HEK293 (cell line): ENCODE results near the gene SIGLEC15.

Source experiments
- CTCF ChIA-PET: fragments of 350-600 bp; formaldehyde crosslinking; extraction: SDS; loops from one replicate; lab custom pipeline; 2021; ENCODE audit warnings: antibody characterized with exemption; lab: Yijun Ruan, JAX
- POLR2A ChIA-PET: fragments of 300-600 bp; formaldehyde crosslinking; extraction: SDS; loops from one replicate; lab custom pipeline; 2020; ENCODE audit warnings: antibody characterized with exemption, inconsistent platforms; lab: Yijun Ruan, JAX
- H3K27ac ChIP-seq: fragments of 200-500 bp; sonication (Bioruptor generic); 2 replicates; pipeline ENCODE4 v1.5.1; 2014; ENCODE audit warnings: low read depth, low read length, control low read depth, inconsistent platforms; ENCODE audit errors: extremely low read depth
- H3K36me3 ChIP-seq, 2 experiments: fragments of 200-500 bp in 1 of 2; sonication (Bioruptor generic) in 1 of 2; 1 replicate in 1 of 2; 2 replicates in 1 of 2; pipeline ENCODE4 v1.5.1; 2014 to 2017; ENCODE audit warnings: inconsistent platforms in 2 of 2, low read length in 2 of 2; ENCODE audit not compliant: control insufficient read depth in 2 of 2, insufficient read depth in 1 of 2
- H3K4me1 ChIP-seq: fragments of 200-500 bp; sonication (Bioruptor generic); 2 replicates; pipeline ENCODE4 v1.5.1; 2014; ENCODE audit warnings: mild to moderate bottlenecking, low read length, inconsistent platforms; ENCODE audit not compliant: control insufficient read depth, insufficient read depth
- H3K4me3 ChIP-seq: 2 replicates; pipeline ENCODE4 v1.5.1; 2011; ENCODE audit warnings: low read depth, mild to moderate bottlenecking, control low read depth, low read length, moderate library complexity
- H3K9me3 ChIP-seq: fragments of 200-500 bp; sonication (Bioruptor generic); 2 replicates; pipeline ENCODE4 v1.5.1; 2014; ENCODE audit warnings: low read depth, low read length, inconsistent platforms; ENCODE audit not compliant: control insufficient read depth, insufficient read depth
- BCL11B ChIP-seq: fragments of 450-650 bp; formaldehyde crosslinking; IDR thresholded peaks from 2 replicates; pipeline ENCODE4 v1.5.1; 2016; ENCODE audit warnings: low read depth, missing biosample characterization, missing genetic modification characterization
- EGR2 ChIP-seq: fragments of 450-650 bp; formaldehyde crosslinking; IDR thresholded peaks from 2 replicates; pipeline ENCODE4 v1.5.1; 2016; ENCODE audit warnings: low read depth, missing biosample characterization, missing genetic modification characterization
- OVOL3 ChIP-seq: fragments of 450-650 bp; formaldehyde crosslinking; IDR thresholded peaks from 2 replicates; pipeline ENCODE4 v1.5.1; 2016; ENCODE audit warnings: missing biosample characterization, missing genetic modification characterization
- PRDM6 ChIP-seq: fragments of 450-650 bp; formaldehyde crosslinking; IDR thresholded peaks from 2 replicates; pipeline ENCODE4 v1.5.1; 2017; ENCODE audit warnings: missing biosample characterization, missing genetic modification characterization
- SP2 ChIP-seq: fragments of 450-650 bp; formaldehyde crosslinking; IDR thresholded peaks from 2 replicates; pipeline ENCODE4 v1.5.1; 2016; ENCODE audit warnings: missing biosample characterization, missing genetic modification characterization
- ZBTB7A ChIP-seq: fragments of 450-650 bp; formaldehyde crosslinking; IDR thresholded peaks from 2 replicates; pipeline ENCODE4 v1.5.1; 2016; ENCODE audit warnings: low read depth, missing biosample characterization, missing genetic modification characterization
- ZEB2 ChIP-seq: fragments of 450-650 bp; formaldehyde crosslinking; IDR thresholded peaks from 2 replicates; pipeline ENCODE4 v1.5.1; 2016; ENCODE audit warnings: missing biosample characterization, missing genetic modification characterization
- ZIC2 ChIP-seq: fragments of 450-650 bp; formaldehyde crosslinking; IDR thresholded peaks from 2 replicates; pipeline ENCODE4 v1.5.1; 2016; ENCODE audit warnings: missing biosample characterization, missing genetic modification characterization
- ZNF121 ChIP-seq: fragments of 450-650 bp; formaldehyde crosslinking; IDR thresholded peaks from 2 replicates; pipeline ENCODE4 v1.5.1; 2016; ENCODE audit warnings: missing biosample characterization, missing genetic modification characterization
- ZNF140 ChIP-seq: fragments of 450-650 bp; formaldehyde crosslinking; IDR thresholded peaks from 2 replicates; pipeline ENCODE4 v1.5.1; 2016; ENCODE audit warnings: missing biosample characterization, missing genetic modification characterization
- ZNF155 ChIP-seq: fragments of 450-650 bp; formaldehyde crosslinking; IDR thresholded peaks from 2 replicates; pipeline ENCODE4 v1.5.1; 2016; ENCODE audit warnings: missing biosample characterization, missing genetic modification characterization
- ZNF274 ChIP-seq, 2 experiments: fragments of 200-500 bp in 1 of 2; fragments of 450-650 bp in 1 of 2; sonication (Bioruptor generic) in 1 of 2; formaldehyde crosslinking in 1 of 2; IDR thresholded peaks; 2 replicates each; pipeline versions ENCODE4 v1.5.1 to v1.6.1; 2014 to 2016; ENCODE audit warnings: borderline replicate concordance in 1 of 2, inconsistent platforms in 1 of 2, low read length in 1 of 2, missing biosample characterization in 1 of 2, missing genetic modification characterization in 1 of 2
- ZNF473 ChIP-seq: fragments of 450-650 bp; formaldehyde crosslinking; IDR thresholded peaks from 2 replicates; pipeline ENCODE4 v1.5.1; 2017; ENCODE audit warnings: missing biosample characterization, missing genetic modification characterization
- ZNF571 ChIP-seq: fragments of 450-650 bp; formaldehyde crosslinking; IDR thresholded peaks from 2 replicates; pipeline ENCODE4 v1.5.0; 2017; ENCODE audit warnings: missing biosample characterization, missing genetic modification characterization
- ZNF585B ChIP-seq: fragments of 450-650 bp; formaldehyde crosslinking; IDR thresholded peaks from 2 replicates; pipeline ENCODE4 v1.5.1; 2016; ENCODE audit warnings: missing biosample characterization, missing genetic modification characterization
- ZNF600 ChIP-seq: fragments of 450-650 bp; formaldehyde crosslinking; IDR thresholded peaks from 2 replicates; pipeline ENCODE4 v1.5.1; 2016; ENCODE audit warnings: missing biosample characterization, missing genetic modification characterization
- ZNF704 ChIP-seq: fragments of 450-650 bp; formaldehyde crosslinking; IDR thresholded peaks from 2 replicates; pipeline ENCODE4 v1.5.1; 2016; ENCODE audit warnings: missing biosample characterization, missing genetic modification characterization
- ZNF791 ChIP-seq: fragments of 450-650 bp; formaldehyde crosslinking; IDR thresholded peaks from 2 replicates; pipeline ENCODE4 v1.5.1; 2016; ENCODE audit warnings: missing biosample characterization, missing genetic modification characterization
- TF ChIP-seq, protein P1 (sequence below): fragments of 450-650 bp; formaldehyde crosslinking; IDR thresholded peaks from 2 replicates; pipeline ENCODE4 v1.5.1; 2017; ENCODE audit warnings: missing biosample characterization, missing genetic modification characterization
- TF ChIP-seq, protein P2 (sequence below): fragments of 450-650 bp; IDR thresholded peaks from 2 replicates; pipeline ENCODE4 v1.5.1; 2018; ENCODE audit warnings: missing biosample characterization, mild to moderate bottlenecking, missing genetic modification characterization
- TF ChIP-seq, protein P3 (sequence below): fragments of 450-650 bp; formaldehyde crosslinking; IDR thresholded peaks from 2 replicates; pipeline ENCODE4; 2016; ENCODE audit warnings: missing biosample characterization, missing genetic modification characterization
- TF ChIP-seq, protein P4 (sequence below): fragments of 450-650 bp; formaldehyde crosslinking; IDR thresholded peaks from 2 replicates; pipeline ENCODE4 v1.5.1; 2016; ENCODE audit warnings: missing biosample characterization, missing genetic modification characterization
- TF ChIP-seq, protein P5 (sequence below): fragments of 450-650 bp; formaldehyde crosslinking; IDR thresholded peaks from 2 replicates; pipeline ENCODE4 v1.5.1; 2016; ENCODE audit warnings: missing biosample characterization, missing genetic modification characterization

Gene SIGLEC15

GRCh38 chr18:45841765-45842442 lies 16.4 kb downstream of the SIGLEC15 start:
- H3K9me3 ChIP-seq, result no peaks in the 10 kb centered on the region
- no peak overlapping the region for H3K27ac ChIP-seq
- ChIA-PET POLR2A (no interaction called here), CTCF (no interaction called here)
- no peaks in the 10 kb centered on the region for H3K36me3 ChIP-seq
- TF ChIP-seq EGR2 (no peak), ZNF585B (no peak), OVOL3 (tag by site-specific recombination) (no peak), ZNF571 (tag by site-specific recombination) (no peak), PRDM6 (tag by site-specific recombination) (no peak), ZEB2 (tag by site-specific recombination) (no peak), ZNF704 (no peak), ZNF121 (no peak), SP2 (no peak), ZNF140 (no peak)
- TF ChIP-seq, protein P1, sequence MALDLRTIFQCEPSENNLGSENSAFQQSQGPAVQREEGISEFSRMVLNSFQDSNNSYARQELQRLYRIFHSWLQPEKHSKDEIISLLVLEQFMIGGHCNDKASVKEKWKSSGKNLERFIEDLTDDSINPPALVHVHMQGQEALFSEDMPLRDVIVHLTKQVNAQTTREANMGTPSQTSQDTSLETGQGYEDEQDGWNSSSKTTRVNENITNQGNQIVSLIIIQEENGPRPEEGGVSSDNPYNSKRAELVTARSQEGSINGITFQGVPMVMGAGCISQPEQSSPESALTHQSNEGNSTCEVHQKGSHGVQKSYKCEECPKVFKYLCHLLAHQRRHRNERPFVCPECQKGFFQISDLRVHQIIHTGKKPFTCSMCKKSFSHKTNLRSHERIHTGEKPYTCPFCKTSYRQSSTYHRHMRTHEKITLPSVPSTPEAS (tag by site-specific recombination), result no peak
- TF ChIP-seq, protein P2, sequence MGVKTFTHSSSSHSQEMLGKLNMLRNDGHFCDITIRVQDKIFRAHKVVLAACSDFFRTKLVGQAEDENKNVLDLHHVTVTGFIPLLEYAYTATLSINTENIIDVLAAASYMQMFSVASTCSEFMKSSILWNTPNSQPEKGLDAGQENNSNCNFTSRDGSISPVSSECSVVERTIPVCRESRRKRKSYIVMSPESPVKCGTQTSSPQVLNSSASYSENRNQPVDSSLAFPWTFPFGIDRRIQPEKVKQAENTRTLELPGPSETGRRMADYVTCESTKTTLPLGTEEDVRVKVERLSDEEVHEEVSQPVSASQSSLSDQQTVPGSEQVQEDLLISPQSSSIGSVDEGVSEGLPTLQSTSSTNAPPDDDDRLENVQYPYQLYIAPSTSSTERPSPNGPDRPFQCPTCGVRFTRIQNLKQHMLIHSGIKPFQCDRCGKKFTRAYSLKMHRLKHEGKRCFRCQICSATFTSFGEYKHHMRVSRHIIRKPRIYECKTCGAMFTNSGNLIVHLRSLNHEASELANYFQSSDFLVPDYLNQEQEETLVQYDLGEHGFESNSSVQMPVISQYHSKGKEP (tag by site-specific recombination), result no peak
- TF ChIP-seq, protein P3, sequence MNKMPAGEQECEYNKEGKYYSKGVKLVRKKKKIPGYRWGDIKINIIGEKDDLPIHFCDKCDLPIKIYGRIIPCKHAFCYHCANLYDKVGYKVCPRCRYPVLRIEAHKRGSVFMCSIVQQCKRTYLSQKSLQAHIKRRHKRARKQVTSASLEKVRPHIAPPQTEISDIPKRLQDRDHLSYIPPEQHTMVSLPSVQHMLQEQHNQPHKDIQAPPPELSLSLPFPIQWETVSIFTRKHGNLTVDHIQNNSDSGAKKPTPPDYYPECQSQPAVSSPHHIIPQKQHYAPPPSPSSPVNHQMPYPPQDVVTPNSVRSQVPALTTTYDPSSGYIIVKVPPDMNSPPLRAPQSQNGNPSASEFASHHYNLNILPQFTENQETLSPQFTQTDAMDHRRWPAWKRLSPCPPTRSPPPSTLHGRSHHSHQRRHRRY (tag by site-specific recombination), result no peak
- TF ChIP-seq, protein P4, sequence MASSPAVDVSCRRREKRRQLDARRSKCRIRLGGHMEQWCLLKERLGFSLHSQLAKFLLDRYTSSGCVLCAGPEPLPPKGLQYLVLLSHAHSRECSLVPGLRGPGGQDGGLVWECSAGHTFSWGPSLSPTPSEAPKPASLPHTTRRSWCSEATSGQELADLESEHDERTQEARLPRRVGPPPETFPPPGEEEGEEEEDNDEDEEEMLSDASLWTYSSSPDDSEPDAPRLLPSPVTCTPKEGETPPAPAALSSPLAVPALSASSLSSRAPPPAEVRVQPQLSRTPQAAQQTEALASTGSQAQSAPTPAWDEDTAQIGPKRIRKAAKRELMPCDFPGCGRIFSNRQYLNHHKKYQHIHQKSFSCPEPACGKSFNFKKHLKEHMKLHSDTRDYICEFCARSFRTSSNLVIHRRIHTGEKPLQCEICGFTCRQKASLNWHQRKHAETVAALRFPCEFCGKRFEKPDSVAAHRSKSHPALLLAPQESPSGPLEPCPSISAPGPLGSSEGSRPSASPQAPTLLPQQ, result no peak
- H3K4me1 ChIP-seq, result peaks cover 3% of the 10 kb centered on the region; the same call in 1 of the 2 replicates
- no peak overlapping the region for H3K4me3 ChIP-seq

- peaks cover 0 to 3% of the 10 kb centered on the region in 2 experiments; a peak in 1 of 3 replicates for H3K36me3 ChIP-seq
- H3K4me1 ChIP-seq, result peaks cover under 1% of the 10 kb centered on the region; the same call in 1 of the 2 replicates
- POLR2A ChIA-PET, result no interaction called here
- CTCF ChIA-PET, result interaction anchor here (0.6 to 1.6 kb wide), 5 partner anchors 36 to 230 kb away, joined by 3 to 5 read pairs (median 4); no protein-coding TSS in a partner anchor
- no peak overlapping the region for H3K27ac ChIP-seq
- no peaks in the 10 kb centered on the region for H3K9me3 ChIP-seq
- H3K4me3 ChIP-seq, result no peak overlapping the region
- no peak for TF ChIP-seq ZNF600
- TF ChIP-seq ZNF155 (tag by site-specific recombination), result no peak
- no peak for TF ChIP-seq BCL11B
- no peak for TF ChIP-seq ZNF791 (tag by site-specific recombination)
- TF ChIP-seq ZNF473 (tag by site-specific recombination), result no peak
- TF ChIP-seq, protein P5, sequence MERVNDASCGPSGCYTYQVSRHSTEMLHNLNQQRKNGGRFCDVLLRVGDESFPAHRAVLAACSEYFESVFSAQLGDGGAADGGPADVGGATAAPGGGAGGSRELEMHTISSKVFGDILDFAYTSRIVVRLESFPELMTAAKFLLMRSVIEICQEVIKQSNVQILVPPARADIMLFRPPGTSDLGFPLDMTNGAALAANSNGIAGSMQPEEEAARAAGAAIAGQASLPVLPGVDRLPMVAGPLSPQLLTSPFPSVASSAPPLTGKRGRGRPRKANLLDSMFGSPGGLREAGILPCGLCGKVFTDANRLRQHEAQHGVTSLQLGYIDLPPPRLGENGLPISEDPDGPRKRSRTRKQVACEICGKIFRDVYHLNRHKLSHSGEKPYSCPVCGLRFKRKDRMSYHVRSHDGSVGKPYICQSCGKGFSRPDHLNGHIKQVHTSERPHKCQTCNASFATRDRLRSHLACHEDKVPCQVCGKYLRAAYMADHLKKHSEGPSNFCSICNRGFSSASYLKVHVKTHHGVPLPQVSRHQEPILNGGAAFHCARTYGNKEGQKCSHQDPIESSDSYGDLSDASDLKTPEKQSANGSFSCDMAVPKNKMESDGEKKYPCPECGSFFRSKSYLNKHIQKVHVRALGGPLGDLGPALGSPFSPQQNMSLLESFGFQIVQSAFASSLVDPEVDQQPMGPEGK (tag by site-specific recombination), result no peak
- TF ChIP-seq ZIC2, result no peak
- TF ChIP-seq ZNF274 (IDR thresholded peaks at IDR 0.05; ENCODE audit: low read length), result no peak
- TF ChIP-seq ZNF274 (tag by site-specific recombination; IDR thresholded peaks at IDR 0.05; ENCODE audit: borderline replicate concordance), result no peak
- no peak for TF ChIP-seq ZBTB7A (tag by site-specific recombination)
- TF ChIP-seq, protein P1 (tag by site-specific recombination), result no peak
Measured at GRCh38 chr18:45843019-45843418, 17.5 kb downstream of the SIGLEC15 start.
